Adrenal gland (tissue), 5 donors: ENCODE data around the gene PERM1.

ENCODE experiments used
- POLR2A ChIP-seq, 2 donors: fragments of 450-650 bp; IDR thresholded peaks; one replicate each; pipeline ENCODE4 v1.6.1; 2017; ENCODE audit warnings: antibody characterized with exemption in 2 of 2, mild to moderate bottlenecking in 2 of 2, moderate library complexity in 1 of 2
- TF ChIP-seq, protein P1 (sequence below), 6 experiments: fragments of 450-650 bp in 4 of 6; fragments of 200-600 bp in 2 of 6; sonication (generic) in 1 of 6; IDR thresholded peaks; 1 replicate in 5 of 6; 2 replicates in 1 of 6; pipeline versions ENCODE4 v1.5.1 to v1.8.0; 2016 to 2021; ENCODE audit warnings: antibody characterized with exemption in 6 of 6, mild to moderate bottlenecking in 2 of 6, moderate library complexity in 1 of 6
- donor health status: DM: no; HTN: no; CAD: no.

DNA sequence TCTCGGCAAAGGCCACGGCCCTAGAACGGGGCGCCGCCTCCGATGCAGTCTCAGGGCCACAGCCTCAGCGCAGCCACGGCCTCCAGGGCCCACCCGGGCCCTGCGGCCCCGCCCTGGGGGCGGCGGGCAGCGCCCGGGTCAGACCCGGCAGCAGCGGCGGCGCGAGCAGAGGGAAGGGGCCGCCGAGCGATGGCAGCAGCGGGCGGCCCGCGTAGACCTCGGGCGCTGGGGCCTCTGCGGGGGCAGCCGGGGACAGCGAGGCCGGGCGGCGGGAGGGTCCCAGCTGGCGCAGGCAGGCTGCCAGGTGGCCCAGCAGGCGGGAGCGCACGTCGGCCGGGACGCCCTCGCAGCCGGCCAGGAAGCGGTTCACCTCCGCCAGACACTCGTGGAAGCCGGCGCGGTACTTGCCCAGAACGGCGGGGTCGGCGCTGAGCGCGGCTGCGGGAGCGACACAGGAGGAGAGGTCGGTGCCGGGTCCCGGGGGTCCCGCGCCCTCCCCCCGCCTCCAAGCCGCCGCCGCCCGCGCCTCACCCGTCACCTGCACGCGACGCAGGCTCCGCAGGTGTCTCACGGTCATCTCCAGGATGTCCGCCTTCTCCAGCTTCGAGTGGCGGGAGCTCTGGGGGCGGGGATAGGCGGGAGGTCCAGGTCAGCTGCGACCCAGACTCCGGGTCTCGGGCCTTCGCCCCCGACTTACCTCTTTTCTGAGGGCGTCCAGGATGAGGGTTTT is 17.3 kb upstream of the PERM1 start:
- TF ChIP-seq, protein P1, sequence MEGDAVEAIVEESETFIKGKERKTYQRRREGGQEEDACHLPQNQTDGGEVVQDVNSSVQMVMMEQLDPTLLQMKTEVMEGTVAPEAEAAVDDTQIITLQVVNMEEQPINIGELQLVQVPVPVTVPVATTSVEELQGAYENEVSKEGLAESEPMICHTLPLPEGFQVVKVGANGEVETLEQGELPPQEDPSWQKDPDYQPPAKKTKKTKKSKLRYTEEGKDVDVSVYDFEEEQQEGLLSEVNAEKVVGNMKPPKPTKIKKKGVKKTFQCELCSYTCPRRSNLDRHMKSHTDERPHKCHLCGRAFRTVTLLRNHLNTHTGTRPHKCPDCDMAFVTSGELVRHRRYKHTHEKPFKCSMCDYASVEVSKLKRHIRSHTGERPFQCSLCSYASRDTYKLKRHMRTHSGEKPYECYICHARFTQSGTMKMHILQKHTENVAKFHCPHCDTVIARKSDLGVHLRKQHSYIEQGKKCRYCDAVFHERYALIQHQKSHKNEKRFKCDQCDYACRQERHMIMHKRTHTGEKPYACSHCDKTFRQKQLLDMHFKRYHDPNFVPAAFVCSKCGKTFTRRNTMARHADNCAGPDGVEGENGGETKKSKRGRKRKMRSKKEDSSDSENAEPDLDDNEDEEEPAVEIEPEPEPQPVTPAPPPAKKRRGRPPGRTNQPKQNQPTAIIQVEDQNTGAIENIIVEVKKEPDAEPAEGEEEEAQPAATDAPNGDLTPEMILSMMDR (IDR thresholded peaks at IDR 0.05): no peak
- TF ChIP-seq POLR2A (IDR thresholded peaks at IDR 0.05): no peak
